Testis (tissue), 2 donors: ENCODE measurements around the gene HMCN2.

ENCODE experiments used
- CTCF ChIP-seq, 3 experiments: fragments of 450-650 bp in 2 of 3; fragments of 200-600 bp in 1 of 3; sonication (generic) in 1 of 3; IDR thresholded peaks; one replicate each; pipeline ENCODE4 v1.5.1; 2016 to 2019; ENCODE audit warnings: antibody characterized with exemption in 3 of 3, mild to moderate bottlenecking in 2 of 3, moderate library complexity in 1 of 3
- POLR2A ChIP-seq: fragments of 450-650 bp; IDR thresholded peaks from one replicate; pipeline ENCODE4 v1.6.1; 2017; ENCODE audit warnings: antibody characterized with exemption, mild to moderate bottlenecking, moderate library complexity

- no peak for TF ChIP-seq CTCF (IDR thresholded peaks at IDR 0.05)
- no peak for TF ChIP-seq POLR2A
These were observed 26.2 kb upstream of the HMCN2 start for GRCh38 chr9:130239363-130239695.
